Central memory CD4-positive, alpha-beta T cell (primary cell): ENCODE results near the gene LGALS12.
"Not testable (repeated sequence)": the region's sequence is repeated elsewhere in the genome, so short reads cannot be mapped to it uniquely, and the experiment has no call there.

ENCODE experiments used
- DNase-seq: peaks from one replicate; pipeline ENCODE4 v3.0.0; 2022

LGALS12 gene

DNA sequence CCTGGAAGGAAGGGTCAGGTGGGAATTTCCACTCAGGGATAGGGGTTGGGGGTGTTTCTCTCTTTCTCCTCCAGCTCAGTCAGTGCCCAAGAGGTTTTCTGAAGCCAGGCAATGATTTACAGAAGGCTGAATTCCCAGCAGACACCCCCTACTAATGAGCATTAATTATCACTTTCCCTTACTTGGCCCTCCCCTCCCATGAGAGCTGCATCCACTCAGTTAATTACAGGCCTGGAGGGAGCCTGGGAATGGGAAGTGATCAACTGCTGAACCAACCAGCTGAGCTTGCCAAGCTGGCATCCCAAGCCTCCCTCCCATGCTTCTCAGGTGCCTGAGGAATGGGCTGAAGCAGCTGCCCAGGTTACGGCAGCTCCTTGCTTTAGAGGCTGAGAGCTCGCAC, 992 bp downstream of the LGALS12 start:
- no peak for DNase-seq

DNA sequence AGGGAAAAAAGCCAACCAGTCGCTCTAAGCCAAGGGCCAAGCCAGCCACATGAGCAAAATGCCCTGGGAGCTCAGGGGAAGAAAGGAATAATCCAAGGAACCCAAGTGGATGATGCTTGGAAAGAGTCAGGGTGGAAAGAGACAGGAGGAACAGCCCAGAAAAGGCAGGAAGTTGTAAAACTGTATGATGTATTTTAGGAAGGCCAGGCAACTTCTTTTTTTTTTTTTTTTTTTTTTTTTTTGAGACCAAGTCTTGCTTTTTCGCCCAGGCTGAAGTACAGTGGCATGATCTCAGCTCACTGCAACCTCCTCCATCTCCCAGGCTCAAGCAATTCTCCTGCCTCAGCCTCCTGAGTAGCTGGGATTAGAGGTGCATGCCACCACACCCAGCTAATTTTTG, 1.6 kb downstream of the LGALS12 start:
- no peak for DNase-seq

DNA sequence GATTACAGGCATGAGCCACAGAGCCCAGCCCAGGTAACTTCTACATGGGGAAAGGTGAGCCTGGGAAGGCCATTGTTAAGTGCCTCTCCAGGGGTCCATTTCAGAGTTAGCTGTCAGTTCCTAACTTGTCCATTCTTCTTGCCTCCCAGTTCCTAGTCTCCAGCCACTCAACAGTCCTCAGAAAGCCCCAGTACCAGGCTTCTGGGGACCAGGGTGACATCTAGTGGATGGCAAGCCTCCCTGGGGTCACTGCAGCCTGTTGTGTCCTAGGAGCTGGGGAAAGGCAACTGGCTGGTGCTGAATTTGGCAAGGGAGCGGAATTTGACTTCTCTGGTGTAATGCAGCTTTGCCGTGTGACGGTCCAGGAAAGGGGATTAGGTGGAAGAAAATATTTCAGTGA, 2.1 kb downstream of the LGALS12 start:
- no peak for DNase-seq

DNA sequence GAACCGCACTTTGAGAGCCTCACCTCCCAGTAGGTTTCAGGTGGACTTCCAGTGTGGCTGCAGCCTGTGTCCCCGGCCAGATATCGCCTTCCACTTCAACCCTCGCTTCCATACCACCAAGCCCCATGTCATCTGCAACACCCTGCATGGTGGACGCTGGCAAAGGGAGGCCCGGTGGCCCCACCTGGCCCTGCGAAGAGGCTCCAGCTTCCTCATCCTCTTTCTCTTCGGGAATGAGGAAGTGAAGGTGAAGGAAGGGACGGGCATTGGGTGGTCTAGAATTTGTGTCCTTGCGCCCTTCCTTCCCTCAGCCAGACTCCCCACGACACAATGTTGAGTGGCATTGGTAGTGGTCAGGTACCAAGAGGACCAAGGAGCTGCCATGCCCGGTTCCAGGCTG, 2.9 kb downstream of the LGALS12 start:
- no peak for DNase-seq

DNA sequence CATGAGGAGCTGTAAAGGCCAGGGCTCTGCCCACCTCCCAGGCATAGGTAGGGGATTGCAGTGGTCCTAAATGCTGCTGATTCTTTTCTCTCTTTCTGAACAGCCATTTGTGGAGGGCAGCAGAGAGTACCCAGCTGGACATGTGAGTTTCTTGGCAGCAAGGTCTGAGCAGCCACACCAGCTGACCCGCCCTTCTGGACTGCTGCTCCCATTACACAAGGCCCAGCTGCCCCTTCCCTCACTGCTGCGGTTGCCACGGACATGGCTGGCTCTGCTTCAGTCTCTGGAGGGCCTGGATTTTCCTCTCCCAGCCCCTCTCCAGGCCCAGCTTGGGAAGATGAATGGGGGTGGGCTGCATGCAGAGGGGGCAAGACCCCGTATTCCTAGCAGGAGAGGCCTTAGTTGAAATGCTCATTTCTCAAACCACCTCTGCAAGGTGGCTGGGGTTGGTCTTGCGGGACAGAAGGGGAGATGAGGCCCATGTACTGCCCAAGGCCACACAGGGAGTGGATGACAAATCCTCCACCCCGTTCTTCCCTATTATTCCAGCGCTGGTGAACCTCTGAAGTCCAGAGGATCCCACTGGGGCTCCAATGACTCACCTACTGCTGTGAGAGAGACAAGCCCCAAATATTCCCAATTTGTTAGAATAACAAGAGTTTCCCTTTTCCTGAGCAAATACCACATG, 4.6 kb downstream of the LGALS12 start:
- DNase-seq = no peak

DNA sequence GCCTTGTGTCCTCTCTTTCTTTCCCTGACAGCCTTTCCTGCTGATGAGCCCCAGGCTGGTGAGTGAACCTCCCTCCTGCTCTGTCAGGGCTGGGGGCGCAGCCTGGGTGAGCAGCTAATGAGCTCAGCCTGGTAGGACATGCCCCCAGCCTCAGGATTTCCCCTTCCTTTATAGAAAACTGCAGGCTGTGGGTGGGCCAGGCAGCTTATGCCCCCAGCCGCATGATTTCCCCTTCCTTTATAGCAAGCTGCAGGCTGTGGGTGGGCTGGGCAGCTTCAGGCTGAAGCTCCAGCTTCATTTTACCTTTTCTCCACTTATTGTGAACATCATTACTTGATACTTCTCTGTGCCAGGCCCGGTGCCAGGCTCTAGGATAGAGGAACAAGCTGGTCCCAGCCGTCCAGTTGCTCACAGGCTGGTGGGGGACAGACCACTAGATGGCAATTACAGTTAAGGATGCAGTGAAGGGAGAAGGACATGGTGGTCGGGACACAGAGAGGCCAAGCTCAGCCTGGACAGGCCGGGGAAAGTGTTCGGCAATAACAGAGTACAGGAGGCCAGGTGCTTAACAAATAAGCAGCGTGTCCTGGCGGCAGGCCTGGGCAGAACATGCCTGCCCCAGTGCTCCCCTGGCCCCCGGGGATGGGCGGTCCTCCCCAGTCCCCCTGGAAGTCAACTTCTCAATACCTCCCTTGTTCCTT, 5.3 kb downstream of the LGALS12 start:
- no peak for DNase-seq

DNA sequence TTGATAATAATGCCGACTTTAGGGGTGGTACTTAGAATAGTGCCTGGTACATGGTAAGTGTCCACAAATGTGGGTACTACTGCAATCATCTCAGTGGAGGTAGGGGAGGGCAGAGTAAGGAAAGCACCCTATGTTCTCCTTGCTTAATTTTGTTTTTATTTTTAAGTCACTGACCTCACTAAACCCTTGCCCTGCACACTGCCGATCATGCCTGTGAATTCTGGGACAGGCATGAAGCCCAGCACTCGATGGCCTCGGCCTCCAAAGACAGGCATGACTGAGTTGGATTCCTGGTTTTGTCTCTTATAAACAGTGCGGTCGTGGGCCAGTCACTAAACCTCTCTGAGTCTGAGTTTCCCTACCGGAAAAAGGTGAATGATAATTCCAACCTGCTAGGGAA, 6.9 kb downstream of the LGALS12 start:
- DNase-seq = no peak

DNA sequence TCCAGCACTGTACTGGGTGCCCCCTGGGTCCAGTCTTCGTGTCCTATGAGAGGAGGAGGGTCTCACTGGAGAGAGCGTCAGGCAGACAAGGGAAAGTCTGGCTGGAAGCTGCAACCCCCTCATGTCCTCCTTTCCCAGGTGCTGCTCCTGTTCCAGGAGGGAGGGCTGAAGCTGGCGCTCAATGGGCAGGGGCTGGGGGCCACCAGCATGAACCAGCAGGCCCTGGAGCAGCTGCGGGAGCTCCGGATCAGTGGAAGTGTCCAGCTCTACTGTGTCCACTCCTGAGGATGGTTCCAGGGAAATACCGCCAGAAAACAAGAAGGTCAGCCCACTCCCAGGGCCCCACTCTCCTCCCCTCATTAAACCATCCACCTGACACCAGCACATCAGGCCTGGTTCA, 10.2 kb downstream of the LGALS12 start:
- no peak for DNase-seq

DNA sequence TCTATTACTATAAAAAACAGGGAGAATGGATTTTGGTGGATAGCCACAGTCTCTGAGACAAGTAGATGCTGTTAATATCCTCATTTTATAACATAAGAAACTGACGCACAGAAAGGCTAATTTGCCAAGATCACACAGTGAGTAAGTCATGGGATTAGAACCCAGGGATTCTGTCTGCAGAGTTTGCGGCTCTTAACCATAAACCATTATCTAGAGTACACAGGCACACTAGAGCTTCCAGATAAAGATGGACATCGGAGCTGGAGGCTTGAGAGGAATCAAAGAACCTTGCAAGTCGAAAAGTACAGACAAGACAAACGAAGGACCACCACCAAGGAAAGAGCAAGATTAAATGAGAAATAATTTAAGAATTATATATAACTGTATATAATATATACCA, 11.3 kb downstream of the LGALS12 start:
- no peak for DNase-seq

DNA sequence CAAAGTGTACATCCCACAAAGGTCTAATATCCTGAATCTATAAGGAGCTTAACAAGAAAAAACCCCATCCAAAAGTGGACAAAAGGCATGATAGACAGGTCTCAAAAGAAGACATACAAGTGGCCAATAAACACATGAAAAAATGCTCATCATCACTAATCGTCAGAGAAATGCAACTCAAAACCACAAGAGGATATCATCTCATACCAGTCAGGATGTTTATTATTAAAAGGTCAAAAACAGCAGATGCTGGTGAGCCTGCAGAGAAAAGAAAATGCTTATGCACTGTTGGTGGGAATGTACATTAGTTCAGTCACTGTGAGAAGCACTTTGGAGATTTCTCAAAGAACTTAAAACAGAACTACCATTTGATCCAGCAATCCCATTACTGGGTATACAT, 12.7 kb downstream of the LGALS12 start:
- peak; percentile 26 for DNase-seq

DNA sequence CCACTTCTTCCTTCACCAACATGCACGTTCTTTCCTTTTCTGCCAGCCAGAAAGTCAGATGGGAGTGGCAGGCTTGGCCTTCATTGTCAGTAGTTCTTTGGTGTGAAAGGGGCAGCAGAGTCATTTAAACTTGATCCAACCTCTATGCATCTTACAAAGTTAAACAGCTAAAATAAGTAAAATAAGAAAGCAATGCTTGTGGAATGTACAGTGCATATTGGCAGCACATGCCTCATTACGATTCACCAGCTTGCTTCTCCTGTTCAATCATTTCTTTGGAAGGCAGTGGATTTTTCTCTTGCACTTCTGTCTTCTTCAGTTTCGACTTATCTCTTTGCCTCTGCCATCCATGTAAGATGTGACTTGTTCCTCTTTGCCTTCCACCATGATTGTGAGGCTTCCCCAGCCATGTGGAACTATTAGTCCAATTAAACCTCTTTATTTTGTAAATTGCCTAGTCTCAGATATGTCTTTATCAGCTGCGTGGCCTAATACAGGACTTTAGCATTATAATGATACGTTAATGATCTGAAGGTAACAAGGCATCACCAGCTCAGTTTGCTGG, 14.8 kb downstream of the LGALS12 start:
- DNase-seq = no peak

DNA sequence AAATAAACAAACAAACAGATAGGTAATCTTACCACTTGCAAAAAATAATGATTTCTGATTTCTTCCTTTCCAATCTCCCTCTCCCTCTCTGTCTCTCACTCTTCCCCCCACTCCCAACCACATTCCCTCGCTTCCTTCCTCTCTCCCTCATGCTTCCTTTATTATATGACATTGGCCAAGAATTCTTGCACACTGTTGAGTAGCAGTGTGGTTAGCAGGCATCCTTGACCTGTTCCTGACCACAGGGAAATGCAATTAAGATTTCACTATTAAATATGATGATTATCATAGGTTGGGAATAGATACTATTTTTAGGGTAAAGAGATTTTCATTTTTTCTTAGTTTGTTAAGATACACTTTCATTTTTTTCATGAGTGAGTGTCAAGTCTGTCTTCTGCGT, 16.0 kb downstream of the LGALS12 start:
- DNase-seq = no peak

DNA sequence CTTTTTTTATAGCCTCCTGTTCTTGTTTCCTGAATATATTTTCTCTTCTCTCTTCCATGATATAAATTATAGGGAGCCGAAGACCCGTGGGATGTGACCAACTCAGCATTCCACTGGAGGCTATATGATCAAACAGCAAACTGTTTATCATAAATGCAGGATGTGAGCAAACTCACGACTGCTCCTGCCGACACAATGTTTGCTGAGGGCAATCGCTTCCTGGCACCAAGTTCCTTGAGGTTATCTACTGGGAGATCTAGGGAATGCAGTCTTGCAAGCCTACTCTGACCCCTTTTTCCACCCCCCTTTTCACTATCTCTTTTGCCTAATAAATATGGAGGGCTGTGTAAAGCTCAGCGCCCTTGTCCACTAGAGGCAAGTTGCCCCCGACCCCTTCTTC, 17.3 kb downstream of the LGALS12 start:
- no peak for DNase-seq

DNA sequence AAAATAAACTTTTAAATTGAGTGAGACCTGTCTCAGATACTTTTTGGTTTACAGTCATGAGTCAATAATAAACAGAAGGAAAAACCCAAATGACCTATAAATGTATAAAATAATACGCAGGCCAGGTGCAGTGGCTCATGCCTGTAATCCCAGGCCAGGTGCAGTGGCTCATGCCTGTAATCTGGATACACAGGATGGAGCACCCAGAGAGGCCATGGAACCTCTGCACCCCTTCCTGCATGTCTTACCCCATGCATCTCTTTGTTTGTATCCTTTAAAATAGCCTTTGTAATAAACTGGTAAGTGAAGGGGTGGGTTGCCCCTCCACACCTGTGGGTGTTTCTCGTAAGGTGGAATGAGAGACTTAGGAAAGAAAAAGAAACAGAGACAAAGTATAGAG, 21.8 kb downstream of the LGALS12 start:
- DNase-seq = no peak

DNA sequence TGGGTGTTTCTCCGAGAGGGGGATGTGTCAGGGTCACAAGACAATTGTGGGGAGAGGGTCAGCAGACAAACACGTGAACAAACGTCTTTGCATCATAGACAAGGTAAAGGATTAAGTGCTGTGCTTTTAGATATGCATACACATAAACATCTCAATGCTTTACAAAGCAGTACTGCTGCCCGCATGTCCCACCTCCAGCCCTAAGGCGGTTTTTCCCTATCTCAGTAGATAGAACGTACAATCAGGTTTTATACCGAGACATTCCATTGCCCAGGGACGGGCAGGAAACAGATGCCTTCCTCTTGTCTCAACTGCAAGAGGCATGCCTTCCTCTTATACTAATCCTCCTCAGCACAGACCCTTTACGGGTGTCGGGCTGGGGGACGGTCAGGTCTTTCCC, 22.3 kb downstream of the LGALS12 start:
- DNase-seq = not testable (repeated sequence)

DNA sequence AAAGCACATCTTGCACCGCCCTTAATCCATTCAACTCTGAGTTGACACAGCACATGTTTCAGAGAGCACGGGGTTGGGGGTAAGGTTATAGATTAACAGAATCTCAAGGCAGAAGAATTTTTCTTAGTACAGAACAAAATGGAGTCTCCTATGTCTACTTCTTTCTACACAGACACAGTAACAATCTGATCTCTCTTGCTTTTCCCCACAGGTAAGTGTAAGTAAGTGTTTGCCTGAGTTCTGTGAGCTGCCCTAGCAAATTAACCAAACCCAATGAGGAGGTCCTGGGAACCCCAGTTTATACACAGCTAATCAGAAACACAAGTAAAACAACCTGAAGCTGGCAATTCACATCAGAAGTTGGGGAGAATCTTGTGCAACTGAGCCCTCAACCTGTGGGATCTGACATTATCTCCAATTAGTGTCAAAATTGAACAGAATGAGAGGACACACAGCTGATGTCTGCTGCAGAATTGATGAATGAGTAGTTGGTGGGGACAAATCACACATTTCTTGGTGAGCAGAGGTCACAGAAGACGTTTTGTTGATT, 22.9 kb downstream of the LGALS12 start:
- DNase-seq = not testable (repeated sequence)

DNA sequence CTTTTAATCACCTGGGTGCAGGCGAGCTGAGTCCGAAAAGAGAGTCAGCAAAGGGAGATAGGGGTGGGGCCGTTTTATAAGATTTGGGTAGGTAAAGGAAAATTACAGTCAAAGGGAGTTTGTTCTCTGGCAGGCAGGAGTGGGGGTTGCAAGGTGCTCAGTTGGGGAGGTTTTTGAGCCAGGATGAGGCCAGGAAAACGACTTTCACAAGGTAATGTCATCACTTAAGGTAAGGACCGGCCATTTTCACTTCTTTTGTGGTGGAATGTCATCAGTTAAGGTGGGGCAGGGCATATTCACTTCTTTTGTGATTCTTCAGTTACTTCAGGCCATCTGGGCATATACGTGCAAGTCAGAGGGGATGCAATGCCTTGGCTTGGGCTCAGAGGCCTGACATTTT, 23.5 kb downstream of the LGALS12 start:
- not testable (repeated sequence) for DNase-seq

DNA sequence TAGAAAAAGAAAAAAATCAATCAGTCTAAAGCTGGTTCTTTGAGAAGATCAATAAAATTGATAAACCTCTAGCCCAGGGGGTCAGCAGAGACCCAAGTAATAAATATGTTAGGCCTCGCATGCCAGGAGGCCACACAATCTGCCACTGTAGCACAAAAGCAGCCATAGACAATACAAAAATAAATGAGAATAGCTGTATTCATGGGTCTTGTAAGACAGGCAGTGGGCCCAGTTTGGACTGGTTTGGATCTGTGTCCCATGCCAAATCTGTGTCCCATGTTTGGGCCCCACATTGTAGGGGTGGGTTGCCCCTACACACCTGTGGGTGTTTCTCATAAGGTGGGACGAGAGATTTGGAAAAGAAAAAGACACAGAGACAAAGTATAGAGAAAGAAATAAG, 24.1 kb downstream of the LGALS12 start:
- DNase-seq = no peak

DNA sequence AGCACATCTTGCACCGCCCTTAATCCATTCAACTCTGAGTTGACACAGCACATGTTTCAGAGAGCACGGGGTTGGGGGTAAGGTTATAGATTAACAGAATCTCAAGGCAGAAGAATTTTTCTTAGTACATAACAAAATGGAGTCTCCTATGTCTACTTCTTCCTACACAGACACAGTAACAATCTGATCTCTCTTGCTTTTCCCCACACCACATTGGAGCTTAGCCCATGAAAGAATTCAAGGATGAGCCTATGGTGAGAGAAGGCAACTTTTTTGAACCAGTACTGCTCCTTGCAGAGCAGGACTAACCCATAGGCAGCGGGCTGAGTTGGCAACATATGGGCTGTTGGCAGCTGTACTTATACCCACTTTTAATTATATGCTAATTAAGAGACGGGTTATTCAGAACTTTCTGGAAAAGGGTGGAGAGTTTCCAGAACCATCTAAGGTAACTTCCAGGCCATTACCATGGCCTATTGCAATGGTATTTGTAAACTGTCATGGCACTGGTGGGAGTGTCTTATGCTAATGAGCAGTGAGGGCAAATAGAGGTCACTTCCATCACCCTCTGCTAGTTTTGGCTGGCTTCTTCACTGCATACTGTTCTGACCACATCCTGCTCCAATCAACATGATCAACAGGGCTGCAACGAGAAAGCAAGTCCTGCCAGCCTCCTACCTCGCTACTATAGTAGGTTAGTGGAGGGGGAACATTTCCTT, 25.3 kb downstream of the LGALS12 start:
- DNase-seq = peak; percentile 84

DNA sequence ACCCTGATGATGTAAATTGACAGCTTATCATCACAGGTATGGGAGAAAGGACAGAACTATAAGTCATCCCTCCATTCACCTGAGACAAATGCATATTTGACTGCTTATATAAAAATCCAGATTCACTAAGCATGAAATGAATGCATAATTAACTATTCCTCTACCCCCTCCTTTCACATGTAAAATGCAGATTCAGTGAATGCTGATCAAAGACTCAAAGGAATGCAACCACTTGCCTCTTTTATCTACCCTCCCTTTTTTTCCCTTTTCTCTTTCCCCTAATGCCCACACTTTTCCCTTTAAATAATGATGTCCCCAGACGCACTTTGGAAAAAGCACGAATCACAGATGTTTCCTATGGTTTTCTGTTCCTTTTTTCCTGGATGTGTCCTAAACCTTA, 26.2 kb downstream of the LGALS12 start:
- DNase-seq = no peak

DNA sequence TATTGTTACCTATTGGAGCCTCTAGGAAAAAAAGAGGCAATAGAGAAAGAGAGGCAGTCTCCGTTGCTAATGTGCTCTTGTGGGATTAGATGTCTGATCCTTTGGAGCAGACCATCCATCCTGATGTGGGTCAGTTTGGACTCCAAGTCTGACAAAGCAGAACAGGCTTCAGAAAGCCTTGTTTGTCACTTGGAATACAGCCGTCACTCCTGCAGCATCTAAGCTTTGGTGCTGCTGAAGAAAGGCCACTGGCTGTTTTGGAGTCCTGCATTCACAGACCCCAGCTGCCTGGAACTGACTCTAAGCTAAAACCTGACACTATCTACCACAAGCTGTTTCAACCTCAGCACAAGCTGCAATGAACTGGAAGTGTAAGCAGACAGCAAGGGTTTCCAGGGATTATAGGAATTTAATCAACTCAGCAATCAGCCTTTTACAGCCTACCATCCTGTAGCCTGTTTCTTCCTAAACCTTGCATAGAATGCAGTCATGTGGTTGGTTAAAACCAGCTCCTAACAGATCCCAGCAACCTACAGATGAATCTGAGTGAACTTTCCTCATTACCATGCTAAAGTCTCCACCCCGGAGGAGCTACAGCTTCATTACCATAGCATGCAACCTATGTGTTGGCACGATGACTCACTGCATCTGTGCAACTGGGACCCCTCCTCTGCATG, 27.1 kb downstream of the LGALS12 start:
- DNase-seq = no peak

DNA sequence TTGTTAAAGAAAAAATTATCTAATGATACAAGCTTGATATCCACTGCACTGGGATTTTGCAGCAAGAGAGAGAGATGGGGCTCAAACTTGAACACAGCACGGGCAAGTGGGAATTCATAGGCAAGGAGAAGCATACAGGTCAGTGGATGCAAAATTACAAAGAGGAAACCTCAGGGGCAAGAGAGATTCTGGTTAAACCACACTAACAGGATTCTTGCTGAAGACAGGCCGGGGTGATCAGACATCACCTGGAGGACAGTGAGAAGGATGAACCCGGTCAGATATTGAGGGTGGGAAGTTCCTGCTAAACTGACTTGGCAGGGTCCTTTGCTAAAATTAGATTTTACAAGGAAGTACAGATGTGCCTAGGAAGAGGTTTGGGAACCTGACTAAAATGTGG, 28.2 kb downstream of the LGALS12 start:
- DNase-seq = no peak

DNA sequence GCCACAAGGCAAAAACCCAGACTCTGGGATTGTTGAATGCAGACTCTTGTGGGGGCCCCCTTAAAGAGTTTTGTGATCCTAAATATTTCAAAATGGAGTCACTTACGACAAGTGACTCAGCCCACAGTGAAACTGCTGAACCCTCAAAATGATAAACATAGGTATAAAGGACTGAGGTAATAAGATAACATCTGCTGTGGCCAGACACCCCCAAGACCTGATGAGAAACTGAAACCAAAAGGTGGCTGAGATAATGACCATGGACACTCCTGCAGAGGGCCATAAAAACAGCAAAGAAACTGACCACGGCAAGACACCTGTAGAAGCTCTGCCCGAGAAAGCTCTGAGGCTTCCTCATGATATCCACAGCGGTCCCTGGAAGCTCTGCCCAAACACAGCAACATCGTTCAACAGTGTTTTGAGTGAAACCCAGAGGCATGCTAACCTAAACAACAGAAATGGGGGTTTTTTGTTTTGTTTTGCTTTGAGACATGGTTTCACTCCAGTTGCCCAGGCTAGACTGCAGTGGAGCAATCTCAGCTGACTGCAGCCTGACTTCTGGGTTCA, 29.1 kb downstream of the LGALS12 start:
- DNase-seq = peak; percentile 23
